Uterus (tissue), 2 donors: ENCODE results near the gene KMT2C.

Source experiments
- CTCF ChIP-seq, 4 experiments: fragments of 200-600 bp in 2 of 4; fragments of 450-650 bp in 2 of 4; sonication (generic) in 2 of 4; IDR thresholded peaks; one replicate each; pipeline ENCODE4 v1.5.1; 2016 to 2019; ENCODE audit warnings: antibody characterized with exemption in 4 of 4, mild to moderate bottlenecking in 2 of 4, moderate library complexity in 1 of 4
- POLR2A ChIP-seq, 2 donors: fragments of 450-650 bp; IDR thresholded peaks; one replicate each; pipeline ENCODE4 v1.6.1; 2016; ENCODE audit warnings: antibody characterized with exemption in 2 of 2, mild to moderate bottlenecking in 1 of 2, moderate library complexity in 1 of 2

- TF ChIP-seq CTCF (IDR thresholded peaks at IDR 0.05): peak; percentile 35 to 46 (median 43)
- no peak for TF ChIP-seq POLR2A (IDR thresholded peaks at IDR 0.05)
Observed at GRCh38 chr7:152145853-152146466, 289.8 kb downstream of the KMT2C start.
